HG03025 (cell line): ENCODE measurements around the gene OOSP2.

Experiments
- ATAC-seq: cut with Tn5 transposase; IDR thresholded peaks from one replicate; pipeline ENCODE4 v1.9.1; 2021; ENCODE audit warnings: mild to moderate bottlenecking, moderate library complexity; ENCODE audit not compliant: unreplicated experiment, low FRiP score

Gene OOSP2

GRCh38 chr11:60077981-60078380, 37.8 kb downstream of the OOSP2 start:
- no peak for ATAC-seq

GRCh38 chr11:60078745-60079144, 38.5 kb downstream of the OOSP2 start:
- ATAC-seq: no peak

GRCh38 chr11:60080535-60080934, 40.3 kb downstream of the OOSP2 start:
- ATAC-seq: no peak

GRCh38 chr11:60084631-60085273, 44.5 kb downstream of the OOSP2 start:
- ATAC-seq: no peak

GRCh38 chr11:60085909-60086308, 45.7 kb downstream of the OOSP2 start:
- ATAC-seq: no peak

GRCh38 chr11:60087239-60087638, 47.0 kb downstream of the OOSP2 start:
- no peak for ATAC-seq

GRCh38 chr11:60088364-60088763, 48.2 kb downstream of the OOSP2 start, which contains the start of gene MS4A2:
TSS of gene MS4A2 (plus strand) at chr11:60088664. CDS start at chr11:60088766, 102 bp downstream.
- ATAC-seq: no peak

GRCh38 chr11:60095477-60096120, 55.4 kb downstream of the OOSP2 start:
- ATAC-seq: no peak

GRCh38 chr11:60097189-60097588, 57.0 kb downstream of the OOSP2 start:
- ATAC-seq: no peak
